Osteoblast (primary cell): ENCODE results near the gene NUPR1. TPM values are rescaled to one million over a fixed set of nuclear protein-coding genes. Genes with fewer than 3 reads are reported as not detected.

ENCODE experiments used
- DNase-seq: peaks from one replicate; pipeline ENCODE4 v3.0.0; 2011; ENCODE audit warnings: low spot score, mixed read lengths; ENCODE audit not compliant: insufficient read length; ENCODE audit errors: missing footprints
- H2AFZ ChIP-seq: 2 replicates; pipeline ENCODE4 v1.6.0; 2011; ENCODE audit warnings: mild to moderate bottlenecking, low read length
- H3K27ac ChIP-seq: 2 replicates; pipeline ENCODE4 v1.5.1; 2011; ENCODE audit warnings: mild to moderate bottlenecking, low read depth, low read length, moderate library complexity
- H3K27me3 ChIP-seq: 2 replicates; pipeline ENCODE4 v1.6.0; 2012; ENCODE audit warnings: mild to moderate bottlenecking, control low read depth, inconsistent platforms, low read length, moderate library complexity; ENCODE audit not compliant: insufficient read depth
- H3K36me3 ChIP-seq: 2 replicates; pipeline ENCODE4 v1.5.1; 2011; ENCODE audit warnings: mild to moderate bottlenecking, low read length, control low read depth, moderate library complexity; ENCODE audit not compliant: insufficient read depth
- H3K4me1 ChIP-seq: 2 replicates; pipeline ENCODE4 v1.5.1; 2011; ENCODE audit warnings: mild to moderate bottlenecking, low read length, control low read depth, moderate library complexity; ENCODE audit not compliant: insufficient read depth
- H3K4me2 ChIP-seq: 2 replicates; pipeline ENCODE4 v1.6.0; 2011; ENCODE audit warnings: mild to moderate bottlenecking, low read length; ENCODE audit not compliant: insufficient read depth
- H3K4me3 ChIP-seq: fragments of 200-600 bp; sonication (generic); 3 replicates; pipeline ENCODE4 v1.5.1; 2012; ENCODE audit warnings: mild to moderate bottlenecking, low read length, inconsistent platforms; ENCODE audit not compliant: insufficient read depth
- H3K79me2 ChIP-seq: 2 replicates; pipeline ENCODE4 v1.6.0; 2012; ENCODE audit warnings: mild to moderate bottlenecking, low read length, control low read depth, inconsistent platforms; ENCODE audit not compliant: insufficient read depth
- H3K9me3 ChIP-seq: 2 replicates; pipeline ENCODE4 v1.5.1; 2011; ENCODE audit warnings: low read depth, low read length, control low read depth
- H4K20me1 ChIP-seq: 2 replicates; pipeline ENCODE4 v1.6.0; 2012; ENCODE audit warnings: mild to moderate bottlenecking, low read length, control low read depth; ENCODE audit not compliant: insufficient read depth
- total RNA-seq: library from RNA; depleted of rRNA; stranded (reverse); fragments of >200 nt; gene quantifications from 2 replicates; pipeline ENCODE4 v1.2.3, GENCODE V29; 2012
- TF ChIP-seq, protein P1 (sequence below): IDR thresholded peaks from 2 replicates; pipeline ENCODE4 v1.5.1; 2011; ENCODE audit warnings: mild to moderate bottlenecking, low read depth, low read length, moderate library complexity; ENCODE audit errors: extremely low read depth

The NUPR1 gene
- total RNA-seq, 1 donor, result 27.9 TPM

GRCh38 chr16:28537964-28538732, 626 bp downstream of the NUPR1 start:
- Histone ChIP-seq H3K9me3 (no peaks in the 10 kb centered on the region), H4K20me1 (no peaks in the 10 kb centered on the region), H3K27ac (peak overlapping the region; percentile 67), H3K4me1 (peaks cover 19% of the 10 kb centered on the region), H3K36me3 (peaks cover 4% of the 10 kb centered on the region), H3K4me2 (peak overlapping the region; percentile 86), H2AFZ (peak overlapping the region; percentile 92), H3K79me2 (peaks cover 17% of the 10 kb centered on the region), H3K4me3 (peak overlapping the region; percentile 73), H3K27me3 (no peaks in the 10 kb centered on the region)
- no peak for DNase-seq
- TF ChIP-seq, protein P1, sequence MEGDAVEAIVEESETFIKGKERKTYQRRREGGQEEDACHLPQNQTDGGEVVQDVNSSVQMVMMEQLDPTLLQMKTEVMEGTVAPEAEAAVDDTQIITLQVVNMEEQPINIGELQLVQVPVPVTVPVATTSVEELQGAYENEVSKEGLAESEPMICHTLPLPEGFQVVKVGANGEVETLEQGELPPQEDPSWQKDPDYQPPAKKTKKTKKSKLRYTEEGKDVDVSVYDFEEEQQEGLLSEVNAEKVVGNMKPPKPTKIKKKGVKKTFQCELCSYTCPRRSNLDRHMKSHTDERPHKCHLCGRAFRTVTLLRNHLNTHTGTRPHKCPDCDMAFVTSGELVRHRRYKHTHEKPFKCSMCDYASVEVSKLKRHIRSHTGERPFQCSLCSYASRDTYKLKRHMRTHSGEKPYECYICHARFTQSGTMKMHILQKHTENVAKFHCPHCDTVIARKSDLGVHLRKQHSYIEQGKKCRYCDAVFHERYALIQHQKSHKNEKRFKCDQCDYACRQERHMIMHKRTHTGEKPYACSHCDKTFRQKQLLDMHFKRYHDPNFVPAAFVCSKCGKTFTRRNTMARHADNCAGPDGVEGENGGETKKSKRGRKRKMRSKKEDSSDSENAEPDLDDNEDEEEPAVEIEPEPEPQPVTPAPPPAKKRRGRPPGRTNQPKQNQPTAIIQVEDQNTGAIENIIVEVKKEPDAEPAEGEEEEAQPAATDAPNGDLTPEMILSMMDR, result no peak

- peak overlapping the region; percentile 86 for H3K4me2 ChIP-seq
Observed at GRCh38 chr16:28537076-28537475, 1.7 kb downstream of the NUPR1 start.

DNA sequence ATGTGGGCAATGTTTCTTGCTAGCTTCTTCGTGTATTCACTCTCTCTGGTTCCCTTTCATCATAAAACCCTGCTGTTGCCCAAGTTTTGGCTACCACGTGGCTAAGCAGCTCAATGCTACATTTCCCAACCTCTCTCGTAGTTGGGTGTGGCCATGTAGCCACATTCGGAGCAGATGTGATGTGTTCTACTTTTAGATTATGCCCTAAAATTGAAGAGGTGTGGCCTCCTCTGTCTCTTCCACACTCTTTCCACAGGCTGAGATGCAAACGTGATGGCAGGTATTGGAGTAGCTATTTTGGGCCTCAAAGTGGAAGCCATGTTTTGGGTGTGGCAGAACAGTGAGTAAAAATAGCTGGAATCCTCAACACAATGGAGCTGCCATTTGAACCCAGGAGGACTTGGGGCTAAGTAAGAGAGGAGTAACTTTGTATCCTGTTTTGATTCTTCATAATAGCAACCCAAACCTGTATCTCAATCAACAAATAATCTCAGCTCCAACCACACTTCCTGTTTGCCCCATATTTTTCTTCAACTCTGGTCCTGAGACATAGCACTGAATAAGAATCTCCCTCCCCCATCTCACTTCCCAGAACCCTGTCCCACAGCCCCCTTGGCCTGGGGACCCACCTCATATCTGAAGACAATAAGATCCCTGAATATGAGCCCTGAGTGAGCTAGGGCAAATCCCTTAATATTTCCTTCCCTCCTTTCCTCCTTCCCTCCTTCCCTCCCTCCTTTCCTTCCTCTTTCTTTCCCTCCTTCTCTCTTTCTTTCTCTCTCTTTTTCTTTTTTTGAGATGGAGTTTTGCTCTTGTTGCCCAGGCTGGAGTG, 4.0 kb downstream of the NUPR1 start:
- H3K4me3 ChIP-seq, result no peak overlapping the region
- no peak overlapping the region for H3K27ac ChIP-seq
- no peaks in the 10 kb centered on the region for H4K20me1 ChIP-seq
- DNase-seq, result no peak
- no peak overlapping the region for H2AFZ ChIP-seq
- H3K4me2 ChIP-seq, result no peak overlapping the region
- H3K4me1 ChIP-seq, result peaks cover 19% of the 10 kb centered on the region
- no peaks in the 10 kb centered on the region for H3K27me3 ChIP-seq
- H3K79me2 ChIP-seq, result peaks cover 17% of the 10 kb centered on the region
- H3K36me3 ChIP-seq, result peaks cover 4% of the 10 kb centered on the region
- H3K9me3 ChIP-seq, result no peaks in the 10 kb centered on the region
- TF ChIP-seq, protein P1, result no peak

More at GRCh38 chr16:28537076-28537475, 1.7 kb downstream of the NUPR1 start:
- Histone ChIP-seq H4K20me1 (no peaks in the 10 kb centered on the region), H3K9me3 (no peaks in the 10 kb centered on the region), H3K4me3 (peak overlapping the region; percentile 73), H3K27me3 (no peaks in the 10 kb centered on the region), H3K4me1 (peaks cover 19% of the 10 kb centered on the region), H3K36me3 (peaks cover 4% of the 10 kb centered on the region), H3K79me2 (peaks cover 17% of the 10 kb centered on the region), H2AFZ (no peak overlapping the region), H3K27ac (no peak overlapping the region)
- TF ChIP-seq, protein P1, result no peak
- DNase-seq, result peak; percentile 76
